Lower lobe of right lung (tissue), 2 donors: ENCODE results near the gene ZNF222. TPM values are rescaled to one million over a fixed set of nuclear protein-coding genes. Genes with fewer than 3 reads are reported as not detected.
A peak's percentile ranks its signal among the peaks of the same experiment; 100 is the strongest.

Experiments used
- ATAC-seq, 2 donors: fragments of 200-7000 bp; cut with Tn5 transposase; one replicate each; pipeline ENCODE4 v1.9.1; 2020 to 2022; ENCODE audit warnings: mild to moderate bottlenecking in 2 of 2, moderate library complexity in 2 of 2
- DNase-seq: peaks from one replicate; pipeline ENCODE4 v3.0.0-alpha.2; 2020
- H3K27ac ChIP-seq: fragments of 200-600 bp; one replicate; pipeline ENCODE4 v1.8.0; 2022
- H3K27me3 ChIP-seq: fragments of 200-600 bp; one replicate; pipeline ENCODE4 v1.8.0; 2022; ENCODE audit warnings: low read depth
- H3K36me3 ChIP-seq: fragments of 200-600 bp; one replicate; pipeline ENCODE4 v1.8.0; 2022; ENCODE audit warnings: mild to moderate bottlenecking
- H3K4me1 ChIP-seq: fragments of 200-600 bp; one replicate; pipeline ENCODE4 v1.8.0; 2022
- H3K4me3 ChIP-seq: fragments of 200-600 bp; one replicate; pipeline ENCODE4 v1.8.0; 2022; ENCODE audit warnings: mild to moderate bottlenecking
- H3K9me3 ChIP-seq: fragments of 200-600 bp; one replicate; pipeline ENCODE4 v1.8.0; 2022
- CTCF ChIP-seq: fragments of 200-600 bp; IDR thresholded peaks from one replicate; pipeline ENCODE4 v1.8.0; 2022; ENCODE audit warnings: antibody characterized with exemption, mild to moderate bottlenecking
- intact Hi-C: fragments of 100-400 bp; cut with DNase I; formaldehyde crosslinking; loops from one replicate; pipeline ENCODE4 v1.11.0; 2022
- total RNA-seq: library from RNA; stranded (reverse); fragmentation: NEBNext Ultra II Directional; extraction: Animal tissue kit (Norgen Biotek cat#: 25700); gene quantifications from one replicate; pipeline ENCODE4 v1.2.1, GENCODE V29; 2021
- donor health status: DM: no; HTN: yes; CAD: no; lungs with severe emphysema.

Gene ZNF222
- total RNA-seq, 1 donor from 2014 or later: 3.1 TPM

- Histone ChIP-seq H3K27ac (no peak overlapping the region), H3K27me3 (no peaks in the 10 kb centered on the region), H3K36me3 (peaks cover 43% of the 10 kb centered on the region), H3K9me3 (peaks cover 34% of the 10 kb centered on the region), H3K4me1 (peaks cover 6% of the 10 kb centered on the region), H3K4me3 (no peak overlapping the region)
- ATAC-seq: no peak
- TF ChIP-seq CTCF: no peak
- intact Hi-C loops: no loop called here
- no peak for DNase-seq
These were observed 27.4 kb upstream of the ZNF222 start for GRCh38 chr19:43997631-43998290.

GRCh38 chr19:44002212-44002565, 23.0 kb upstream of the ZNF222 start:
- intact Hi-C loops: no loop called here
- ATAC-seq: no peak
- TF ChIP-seq CTCF: no peak

GRCh38 chr19:44002566-44003460, 22.4 kb upstream of the ZNF222 start, which contains the start of gene ZNF230:
Gene ZNF230, plus strand, starts transcription at chr19:44002957. Its CDS starts 4,122 bp downstream, at chr19:44007079.
- peak; percentile 100 for ATAC-seq
- peaks cover 26% of the 10 kb centered on the region for H3K9me3 ChIP-seq
- peak; percentile 92 for DNase-seq
- H3K27me3 ChIP-seq: no peaks in the 10 kb centered on the region
- peaks cover 6% of the 10 kb centered on the region for H3K36me3 ChIP-seq
- no peak for TF ChIP-seq CTCF
- peak within 1 kb of the TSS; percentile 78 for H3K27ac ChIP-seq
- intact Hi-C loops: no loop called here
- H3K4me3 ChIP-seq: peak within 1 kb of the TSS; percentile 85
- peaks cover 16% of the 10 kb centered on the region for H3K4me1 ChIP-seq

More at GRCh38 chr19:44002212-44002565, 23.0 kb upstream of the ZNF222 start:
- H3K27ac ChIP-seq: peak overlapping the region; percentile 78
- H3K27me3 ChIP-seq: no peaks in the 10 kb centered on the region
- H3K9me3 ChIP-seq: peaks cover 27% of the 10 kb centered on the region
- no peak for DNase-seq
- H3K4me3 ChIP-seq: peak overlapping the region; percentile 85
- peaks cover 5% of the 10 kb centered on the region for H3K36me3 ChIP-seq
- peaks cover 16% of the 10 kb centered on the region for H3K4me1 ChIP-seq

- peaks cover 26% of the 10 kb centered on the region for H3K9me3 ChIP-seq
- ATAC-seq: peak; percentile 4 to 35
- no peaks in the 10 kb centered on the region for H3K27me3 ChIP-seq
- peak overlapping the region; percentile 85 for H3K4me3 ChIP-seq
- intact Hi-C loops: no loop called here
- H3K4me1 ChIP-seq: peaks cover 16% of the 10 kb centered on the region
- DNase-seq: peak; percentile 45
- H3K27ac ChIP-seq: peak overlapping the region; percentile 78
- H3K36me3 ChIP-seq: peaks cover 13% of the 10 kb centered on the region
- TF ChIP-seq CTCF: no peak
These were observed 21.6 kb upstream of the ZNF222 start for GRCh38 chr19:44003461-44004009.

GRCh38 chr19:44005973-44006372, 19.2 kb upstream of the ZNF222 start:
- ATAC-seq (no peak), DNase-seq (no peak)
- H3K36me3 ChIP-seq: peaks cover 38% of the 10 kb centered on the region
- intact Hi-C loops: no loop called here
- H3K4me1 ChIP-seq: peaks cover 16% of the 10 kb centered on the region
- H3K27ac ChIP-seq: no peak overlapping the region
- no peak overlapping the region for H3K4me3 ChIP-seq
- peaks cover 45% of the 10 kb centered on the region for H3K9me3 ChIP-seq
- TF ChIP-seq CTCF: no peak
- no peaks in the 10 kb centered on the region for H3K27me3 ChIP-seq
